NT2/D1 (cell line): ENCODE results near the gene CTNNA3.

Source experiments
- SUZ12 ChIP-seq: IDR thresholded peaks from 2 replicates; pipeline ENCODE4 v1.6.1; 2011; ENCODE audit not compliant: insufficient read length, insufficient read depth; ENCODE audit errors: extremely low read depth
- YY1 ChIP-seq: IDR thresholded peaks from 2 replicates; pipeline ENCODE4 v1.6.1; 2011; ENCODE audit not compliant: insufficient read length, insufficient read depth
- ZNF274 ChIP-seq: IDR thresholded peaks from 2 replicates; pipeline ENCODE4 v1.6.1; 2011; ENCODE audit warnings: mild to moderate bottlenecking, low read depth, low read length

DNA sequence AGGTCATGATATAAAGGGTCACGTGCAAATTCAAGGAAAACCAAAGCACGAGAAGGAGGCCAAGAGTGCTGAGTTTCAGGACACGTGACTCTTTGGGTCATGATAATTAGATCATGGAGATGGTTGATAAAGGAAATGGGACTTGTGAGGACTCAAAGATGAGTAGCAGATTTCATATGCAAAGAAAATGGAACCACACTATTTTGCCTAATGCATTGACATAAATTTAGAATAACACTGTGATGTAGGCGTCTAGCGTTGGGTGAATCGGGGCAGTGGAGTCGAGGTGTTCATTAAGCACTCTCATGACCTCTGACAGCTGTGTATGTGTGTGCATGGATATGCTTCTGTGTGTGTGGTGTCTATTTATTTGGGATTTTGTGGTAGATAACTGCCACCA lies 1795.7 kb downstream of the CTNNA3 start:
- no peak for TF ChIP-seq YY1
- no peak for TF ChIP-seq ZNF274
- TF ChIP-seq SUZ12: no peak
